Fibroblast of the conjunctiva (primary cell): Measurements from ENCODE around the gene RGMB.
A peak's percentile ranks its signal among the peaks of the same experiment; 100 is the strongest.

Experiments
- DNase-seq: peaks from one replicate; pipeline ENCODE4 v3.0.0-alpha.2; 2010; ENCODE audit warnings: low read depth

The RGMB gene

GRCh38 chr5:98785244-98785643 lies 11.8 kb downstream of the RGMB start:
- DNase-seq = no peak

- no peak for DNase-seq
Measured at GRCh38 chr5:98786191-98786853, 12.9 kb downstream of the RGMB start.

GRCh38 chr5:98787131-98787719 lies 13.8 kb downstream of the RGMB start:
- no peak for DNase-seq

GRCh38 chr5:98789029-98789428 lies 15.6 kb downstream of the RGMB start:
- no peak for DNase-seq

GRCh38 chr5:98791001-98791519 lies 17.6 kb downstream of the RGMB start:
- DNase-seq = no peak

- DNase-seq = no peak
Measured at GRCh38 chr5:98791898-98792580, 18.6 kb downstream of the RGMB start.

- DNase-seq = no peak
Measured at GRCh38 chr5:98793223-98793622, 19.8 kb downstream of the RGMB start.

- no peak for DNase-seq
Measured at GRCh38 chr5:98794001-98794400, 20.5 kb downstream of the RGMB start.

GRCh38 chr5:98794414-98795080 lies 21.1 kb downstream of the RGMB start:
- DNase-seq = no peak

- no peak for DNase-seq
Measured at GRCh38 chr5:98795243-98795642, 21.8 kb downstream of the RGMB start.

- peak; percentile 44 for DNase-seq
Measured at GRCh38 chr5:98796197-98796972, 22.9 kb downstream of the RGMB start.

GRCh38 chr5:98798371-98798770 lies 24.9 kb downstream of the RGMB start:
- DNase-seq = no peak

GRCh38 chr5:98798847-98799246 lies 25.4 kb downstream of the RGMB start:
- no peak for DNase-seq

GRCh38 chr5:98804066-98804465 lies 30.6 kb downstream of the RGMB start:
- DNase-seq = no peak

- DNase-seq = no peak
Measured at GRCh38 chr5:98805070-98805469, 31.6 kb downstream of the RGMB start.

- no peak for DNase-seq
Measured at GRCh38 chr5:98807806-98808205, 34.3 kb downstream of the RGMB start.

GRCh38 chr5:98810206-98810605 lies 36.7 kb downstream of the RGMB start:
- no peak for DNase-seq

- no peak for DNase-seq
Measured at GRCh38 chr5:98813755-98814154, 40.3 kb downstream of the RGMB start.

GRCh38 chr5:98816582-98817222 lies 43.2 kb downstream of the RGMB start:
- DNase-seq = no peak

- DNase-seq = no peak
Measured at GRCh38 chr5:98825582-98826375, 52.3 kb downstream of the RGMB start.

- DNase-seq = peak; percentile 32
Measured at GRCh38 chr5:98827161-98827560, 53.7 kb downstream of the RGMB start.
